GM12872 (cell line): ENCODE measurements around the gene CACNB4.

Source experiments
- CTCF ChIP-seq: IDR thresholded peaks from 3 replicates; pipeline ENCODE4 v1.5.1; 2011; ENCODE audit warnings: low read depth, mild to moderate bottlenecking, low read length, moderate library complexity; ENCODE audit not compliant: insufficient read depth

CACNB4 gene

DNA sequence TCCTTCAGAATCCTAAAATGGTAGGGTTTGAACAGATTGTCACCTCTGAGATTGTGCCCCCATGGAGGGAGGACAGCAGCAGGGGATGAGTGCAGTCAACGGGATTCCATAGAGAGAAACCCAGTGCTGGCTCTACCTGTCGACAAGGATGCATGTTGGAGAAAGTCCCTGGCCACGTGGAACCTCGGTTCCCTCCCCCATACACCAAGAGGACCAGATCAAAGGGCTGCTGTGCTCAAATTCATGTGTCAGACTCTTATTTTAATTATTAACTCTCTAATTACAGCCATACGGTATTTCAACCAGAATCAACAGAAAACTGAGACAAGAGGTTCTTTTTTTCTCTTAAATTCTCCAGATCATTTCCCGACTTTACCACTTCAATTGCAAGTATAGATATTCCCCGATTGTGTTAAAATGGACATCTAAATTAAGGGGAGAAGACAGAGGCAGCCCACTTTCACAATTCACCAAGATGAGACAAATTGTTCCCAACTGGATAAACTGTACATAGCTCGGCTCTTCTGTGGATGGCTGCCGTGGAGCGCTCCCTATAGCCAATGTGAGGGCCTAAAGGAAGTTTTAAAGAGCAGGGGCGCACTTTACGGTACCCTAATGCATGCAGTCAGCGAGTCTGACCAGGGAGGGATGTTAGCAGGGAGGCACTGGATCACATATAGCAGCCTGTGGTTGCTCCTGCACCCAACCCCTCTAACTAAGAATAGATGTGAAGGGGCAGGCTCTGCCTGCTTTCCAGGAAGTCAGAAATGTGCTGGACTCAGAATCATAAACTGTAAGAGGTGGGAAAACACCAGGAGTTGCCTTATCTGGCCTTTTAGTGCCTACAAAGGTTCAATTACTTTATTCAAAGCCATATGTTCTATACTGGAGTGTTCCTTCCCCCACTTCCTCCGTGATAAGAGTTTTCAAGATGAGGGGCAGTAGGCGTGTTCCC, 123.1 kb downstream of the CACNB4 start:
- no peak for TF ChIP-seq CTCF

GRCh38 chr2:151974988-151975387, 123.9 kb downstream of the CACNB4 start:
- TF ChIP-seq CTCF = no peak

DNA sequence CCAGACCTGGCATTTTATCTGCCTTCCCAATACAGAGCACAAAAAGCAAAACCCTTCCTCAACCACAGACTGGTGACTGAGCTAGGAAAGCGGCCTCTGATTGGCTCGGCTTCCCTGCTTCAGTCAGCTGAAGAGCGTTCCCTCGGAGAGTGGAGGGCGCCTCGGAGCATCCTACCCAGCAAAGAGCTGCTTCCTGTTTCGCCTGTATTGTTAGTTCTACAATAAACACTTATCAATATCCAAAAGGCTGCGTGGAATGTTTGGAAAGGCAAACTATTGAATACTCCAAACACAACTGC, 125.0 kb downstream of the CACNB4 start:
- no peak for TF ChIP-seq CTCF

GRCh38 chr2:151973013-151973900, 125.6 kb downstream of the CACNB4 start:
- TF ChIP-seq CTCF = no peak

GRCh38 chr2:151972241-151973012, 126.4 kb downstream of the CACNB4 start:
- no peak for TF ChIP-seq CTCF

DNA sequence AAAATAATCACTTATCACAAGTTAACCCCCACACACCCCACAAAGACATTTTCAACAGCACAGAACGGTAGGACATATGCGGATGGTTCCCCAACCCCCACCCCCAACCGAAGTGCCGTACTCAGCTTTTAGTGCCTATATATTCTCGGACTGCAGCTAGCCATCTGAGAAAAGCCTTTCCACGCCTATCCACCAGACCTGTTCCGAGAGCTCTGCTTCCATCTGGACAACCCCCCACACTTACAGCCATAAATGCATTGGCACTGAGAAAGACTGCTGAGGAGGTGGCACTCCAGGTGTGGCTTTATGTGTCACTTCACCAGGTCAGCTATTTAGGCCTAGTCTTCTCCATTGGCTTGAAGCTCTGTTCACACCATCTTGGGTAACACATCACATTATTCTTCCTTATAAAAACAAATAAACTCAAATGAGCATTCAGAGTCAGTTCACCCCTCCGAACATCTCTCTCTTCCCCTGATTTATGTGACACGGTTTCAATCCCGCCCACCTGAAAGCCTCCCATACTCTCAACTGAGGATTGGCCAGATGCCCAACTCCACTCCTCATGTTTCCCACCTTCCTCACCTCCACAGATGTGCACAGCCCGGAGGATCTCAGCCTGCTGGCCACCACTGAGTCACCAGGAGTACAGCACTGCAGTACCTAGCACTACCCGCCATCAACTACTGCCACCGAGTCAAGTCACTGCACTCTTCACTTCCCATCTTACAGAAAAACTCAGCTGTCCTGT, 127.4 kb downstream of the CACNB4 start:
- no peak for TF ChIP-seq CTCF
